HG03066 (cell line): Measurements from ENCODE around the gene COPA.

Source experiments
- ATAC-seq: cut with Tn5 transposase; IDR thresholded peaks from one replicate; pipeline ENCODE4 v1.9.1; 2021; ENCODE audit warnings: low read depth; ENCODE audit not compliant: unreplicated experiment

COPA gene

DNA sequence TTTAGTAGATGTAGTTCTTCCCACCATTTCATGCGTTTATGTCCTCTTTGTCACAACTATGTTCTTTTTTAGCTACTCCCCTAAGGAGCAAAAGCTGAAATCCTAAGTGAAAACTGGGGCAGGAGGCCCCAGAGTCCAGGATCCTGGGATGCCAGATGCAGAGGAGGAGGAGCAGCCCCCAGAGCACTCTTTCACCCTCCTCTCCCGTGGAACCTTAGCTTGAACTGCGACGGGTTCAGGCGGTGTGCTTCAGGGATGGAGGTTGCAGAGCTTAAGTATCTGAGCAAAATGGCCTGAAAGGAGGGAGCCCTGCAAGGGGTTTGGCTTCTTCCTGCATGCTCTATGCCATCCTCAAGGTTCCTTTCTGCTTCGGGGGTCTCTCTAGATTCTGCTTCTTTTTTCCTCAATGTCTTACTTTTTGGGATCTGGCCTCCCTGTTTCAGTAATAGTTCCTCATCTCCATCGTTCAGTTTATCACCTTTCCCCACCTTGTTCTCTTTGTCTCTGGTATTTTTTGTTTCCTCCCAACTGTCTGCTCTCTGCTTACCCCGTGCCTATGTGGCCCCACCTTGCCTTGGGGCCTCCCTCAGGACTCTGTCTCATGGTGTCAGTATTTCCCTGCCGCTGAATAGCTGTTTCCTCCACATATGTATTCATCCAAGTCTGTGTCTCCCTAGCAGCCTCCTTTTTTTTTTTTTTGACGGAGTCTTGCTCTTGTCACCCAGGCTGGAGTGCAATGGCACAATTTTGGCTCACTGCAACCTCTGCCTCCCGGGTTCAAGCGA lies 21.1 kb upstream of the COPA start:
- ATAC-seq = no peak

DNA sequence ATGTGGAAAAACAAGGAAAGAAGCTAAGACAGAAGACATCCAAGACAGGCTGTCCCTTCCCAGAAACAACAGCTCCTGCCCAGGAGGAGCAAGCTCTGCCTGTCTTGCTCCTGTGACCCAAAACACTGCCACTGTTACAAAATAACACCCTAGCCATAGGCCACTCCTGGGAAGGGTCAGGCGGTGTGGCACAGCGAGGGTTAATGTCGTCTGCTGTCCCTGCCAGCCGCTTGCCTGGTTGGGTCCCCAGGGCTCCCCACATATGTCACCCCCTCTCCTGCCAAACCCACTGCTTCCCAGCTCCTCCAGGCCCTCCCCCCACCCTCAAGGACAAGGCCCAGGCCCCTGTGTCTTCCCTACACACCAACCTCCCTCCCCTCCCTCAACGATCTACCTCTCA lies 20.0 kb upstream of the COPA start:
- no peak for ATAC-seq

DNA sequence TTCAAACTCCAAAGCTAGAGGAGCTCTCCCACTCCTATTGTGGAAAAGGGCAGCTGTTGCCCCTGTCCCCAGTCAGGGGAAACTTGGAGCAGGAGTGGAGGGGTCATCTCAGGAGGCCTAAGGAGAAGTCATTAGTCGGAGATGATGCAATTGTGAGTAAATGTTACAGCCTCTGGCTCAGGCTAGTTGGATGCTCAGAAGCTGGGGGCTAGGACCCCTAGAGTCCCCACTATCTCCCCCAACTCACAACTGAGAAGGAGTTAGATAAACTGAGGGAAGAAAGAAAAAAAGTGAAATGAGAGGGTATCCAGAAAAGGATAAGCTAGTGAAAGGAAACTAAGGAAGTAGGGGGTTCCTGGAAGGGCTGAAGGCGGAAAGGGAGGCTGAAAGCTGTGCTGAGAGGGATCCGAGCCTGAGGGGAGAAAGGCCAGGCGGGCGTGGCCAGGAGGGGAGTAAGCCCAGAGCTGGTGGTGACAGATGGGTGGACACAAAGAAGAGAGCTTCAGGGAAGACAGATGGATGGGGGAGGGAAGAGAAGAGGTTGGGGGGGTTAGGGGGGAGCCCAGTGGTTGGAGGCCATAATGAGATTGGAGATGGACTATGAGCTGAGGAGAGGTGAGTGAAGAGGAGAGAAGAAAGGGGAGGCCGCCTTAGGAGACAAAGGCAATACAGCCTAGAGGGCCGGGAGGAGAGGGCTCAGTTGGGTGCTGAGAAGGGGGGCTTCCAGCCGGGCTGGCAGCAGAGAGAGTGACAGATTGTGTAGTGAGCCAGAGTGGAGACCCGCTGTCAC lies 19.3 kb upstream of the COPA start:
- no peak for ATAC-seq

DNA sequence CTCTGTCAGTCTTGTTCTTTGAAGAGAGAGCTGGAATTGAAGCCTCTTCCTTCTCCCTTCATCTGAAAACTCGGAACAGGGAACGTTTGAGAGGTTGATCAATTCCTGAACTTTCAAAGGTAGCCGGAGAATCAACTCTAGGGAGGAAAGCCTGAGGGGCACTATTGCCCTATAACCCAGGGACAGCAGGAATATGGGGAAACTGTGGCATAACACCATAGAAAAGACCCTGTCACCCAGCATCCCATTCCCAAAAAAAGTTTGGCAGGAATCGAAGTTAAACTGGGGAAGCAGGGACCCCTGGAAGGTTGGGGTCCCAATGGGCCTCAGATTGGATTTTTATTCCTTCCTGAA lies 18.7 kb upstream of the COPA start:
- no peak for ATAC-seq

DNA sequence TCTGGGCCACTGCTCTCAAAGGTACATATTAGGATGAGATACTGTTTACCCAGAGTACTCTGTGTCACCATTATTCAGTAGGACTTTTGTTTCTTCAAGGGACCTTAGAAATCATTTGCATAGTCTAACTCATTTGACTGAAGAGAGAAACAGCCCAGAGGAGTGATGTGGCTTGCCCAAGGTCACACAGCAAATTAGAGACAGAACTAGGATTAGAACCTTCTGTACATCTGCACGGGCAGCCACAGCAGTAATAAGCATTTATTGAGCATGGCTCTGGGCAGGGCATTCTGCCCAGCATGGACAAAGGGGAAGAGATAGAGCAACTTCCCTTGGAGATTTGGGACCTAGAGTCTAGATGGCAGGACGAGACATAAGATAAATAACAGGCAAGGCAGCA lies 18.1 kb upstream of the COPA start:
- ATAC-seq = no peak

DNA sequence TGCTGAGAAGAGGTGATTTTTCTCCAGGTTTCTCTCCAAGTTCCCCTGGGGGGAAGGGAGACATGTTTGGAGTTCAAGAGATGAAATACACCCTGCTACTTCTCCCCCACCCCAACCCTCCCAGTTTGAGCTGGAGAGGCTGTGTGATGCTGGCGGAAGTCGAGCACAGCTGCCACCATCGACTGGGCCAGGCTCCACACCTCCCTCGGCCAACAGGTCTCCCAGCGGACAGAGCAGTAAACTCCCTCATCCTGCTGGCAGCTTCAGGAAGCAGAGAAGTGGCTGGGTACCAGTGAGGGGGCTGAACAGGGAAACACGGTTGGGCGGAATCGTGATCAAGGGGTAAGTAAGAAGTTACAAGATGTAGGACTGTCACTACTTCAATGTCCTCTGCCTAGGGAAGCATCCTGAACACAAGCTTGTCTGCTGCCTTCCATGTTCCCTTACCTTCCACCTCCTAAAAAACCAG lies 17.2 kb upstream of the COPA start:
- no peak for ATAC-seq

DNA sequence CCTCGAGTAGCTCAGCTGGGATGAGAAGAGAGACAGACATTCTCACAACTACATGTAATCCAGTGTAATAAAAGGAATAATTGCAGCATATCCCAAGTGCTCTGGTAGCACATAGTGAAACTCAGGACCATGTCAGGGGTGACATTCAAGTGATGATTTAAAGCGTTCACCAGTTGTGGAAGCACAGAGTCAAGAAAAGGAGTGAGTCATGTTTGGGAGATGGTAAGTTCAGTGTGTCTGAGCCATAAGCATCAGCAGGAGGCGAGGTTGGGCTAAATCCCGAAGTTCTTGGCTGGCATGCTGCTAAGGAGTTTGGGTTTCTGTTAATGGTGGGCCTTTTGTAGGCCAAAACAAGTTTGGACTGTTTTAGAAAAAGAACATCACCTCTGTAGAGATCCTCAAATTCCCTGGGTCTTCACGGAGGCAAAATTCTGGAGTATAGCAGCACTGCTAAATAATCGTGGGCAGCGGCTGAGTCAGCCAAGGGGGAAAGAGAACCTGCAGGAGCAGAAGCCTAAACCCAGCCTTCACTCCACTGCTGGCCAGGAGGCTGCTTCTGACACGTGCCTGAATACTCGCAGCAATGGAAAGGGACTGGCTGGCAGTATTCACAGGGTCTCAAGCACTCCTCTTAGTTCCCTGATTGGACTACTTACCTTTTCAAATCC lies 16.6 kb upstream of the COPA start:
- no peak for ATAC-seq

DNA sequence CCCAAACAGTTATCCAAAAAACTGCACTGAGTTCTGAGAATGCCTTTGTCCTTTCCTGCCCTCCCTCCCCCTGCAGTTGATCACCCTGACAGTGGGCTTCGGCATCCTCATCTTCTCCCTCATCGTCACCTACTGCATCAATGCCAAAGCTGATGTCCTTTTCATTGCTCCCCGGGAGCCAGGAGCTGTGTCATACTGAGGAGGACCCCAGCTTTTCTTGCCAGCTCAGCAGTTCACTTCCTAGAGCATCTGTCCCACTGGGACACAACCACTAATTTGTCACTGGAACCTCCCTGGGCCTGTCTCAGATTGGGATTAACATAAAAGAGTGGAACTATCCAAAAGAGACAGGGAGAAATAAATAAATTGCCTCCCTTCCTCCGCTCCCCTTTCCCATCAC lies 15.0 kb upstream of the COPA start:
- no peak for ATAC-seq

DNA sequence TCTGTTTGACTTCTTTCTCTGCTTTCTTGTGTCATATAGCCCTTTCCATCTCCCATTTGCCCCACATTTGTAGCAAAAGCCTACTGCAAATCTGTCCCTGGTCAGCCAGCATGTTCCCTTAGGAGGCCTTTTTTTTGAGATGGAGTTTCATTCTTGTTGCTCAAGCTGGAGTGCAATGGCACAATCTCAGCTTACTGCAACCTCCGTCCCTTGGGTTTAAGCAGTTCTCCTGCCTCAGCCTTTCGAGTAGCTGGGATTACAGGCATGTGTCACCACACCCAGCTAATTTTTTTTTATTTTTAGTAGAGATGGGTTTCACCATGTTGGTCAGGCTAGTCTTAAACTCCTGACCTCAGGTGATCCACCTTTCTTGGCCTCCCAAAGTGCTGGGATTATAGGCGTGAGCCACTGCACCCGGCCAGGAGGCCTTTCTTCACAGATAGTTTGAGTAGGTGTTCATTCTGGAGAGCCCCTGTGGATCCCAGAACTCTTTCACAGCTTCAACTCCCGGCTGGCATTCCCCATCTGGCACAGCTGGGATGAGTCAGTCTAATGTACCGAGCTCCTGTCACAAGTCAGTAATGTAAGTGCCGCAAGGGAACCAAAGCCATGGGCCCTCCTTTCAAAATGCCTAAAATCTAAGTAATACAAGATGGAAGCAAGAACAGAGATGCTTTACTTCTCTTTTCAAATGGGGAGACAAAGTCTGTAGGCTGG lies 14.4 kb upstream of the COPA start:
- ATAC-seq = no peak

DNA sequence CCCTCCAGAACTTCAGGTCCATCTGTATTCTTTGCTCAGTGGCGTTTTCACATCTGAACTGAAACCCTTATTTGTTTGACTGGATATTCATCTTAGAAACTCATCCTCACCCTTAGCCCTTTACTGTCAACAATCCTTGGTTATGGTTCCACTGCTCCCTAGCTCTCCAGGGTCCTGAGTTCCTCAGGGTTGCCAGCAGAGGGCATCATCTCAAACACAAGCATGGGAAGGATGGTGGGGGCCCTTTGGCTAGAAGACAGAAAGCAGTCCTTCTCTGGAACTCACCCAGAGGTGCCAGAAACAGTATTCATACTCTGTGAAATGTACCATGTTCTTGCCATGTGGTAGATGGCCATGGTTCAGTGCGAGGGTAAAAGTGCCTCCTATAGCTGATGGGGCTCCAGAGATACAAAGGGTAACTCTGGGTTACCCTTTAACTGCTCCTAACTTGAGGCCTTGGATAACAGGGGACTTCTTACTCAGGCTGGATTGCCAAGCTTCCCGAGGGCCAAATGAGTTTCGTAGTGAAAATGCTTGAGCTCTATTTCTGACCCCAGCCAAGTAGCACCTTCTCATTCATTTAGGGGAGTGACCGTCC lies 11.4 kb upstream of the COPA start:
- ATAC-seq = no peak

DNA sequence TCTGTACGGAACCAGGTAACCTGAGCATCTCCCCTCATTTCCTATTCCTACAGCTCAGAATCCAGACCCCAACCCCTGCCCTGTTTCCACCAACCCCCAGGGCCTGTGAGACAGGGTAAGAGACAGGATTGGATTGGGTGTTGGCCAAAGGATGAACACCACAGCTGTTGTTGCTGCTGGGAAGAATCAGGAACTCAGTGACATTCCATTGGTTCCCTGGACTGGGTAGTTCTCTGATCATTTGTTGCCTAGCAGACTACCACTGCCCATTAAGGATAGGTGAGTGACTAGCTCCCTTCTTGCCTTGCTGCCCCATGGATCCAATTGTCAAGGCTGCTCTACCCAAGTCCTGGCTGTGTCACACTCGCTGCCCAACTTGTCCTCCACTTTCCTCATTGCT lies 10.2 kb upstream of the COPA start:
- no peak for ATAC-seq

DNA sequence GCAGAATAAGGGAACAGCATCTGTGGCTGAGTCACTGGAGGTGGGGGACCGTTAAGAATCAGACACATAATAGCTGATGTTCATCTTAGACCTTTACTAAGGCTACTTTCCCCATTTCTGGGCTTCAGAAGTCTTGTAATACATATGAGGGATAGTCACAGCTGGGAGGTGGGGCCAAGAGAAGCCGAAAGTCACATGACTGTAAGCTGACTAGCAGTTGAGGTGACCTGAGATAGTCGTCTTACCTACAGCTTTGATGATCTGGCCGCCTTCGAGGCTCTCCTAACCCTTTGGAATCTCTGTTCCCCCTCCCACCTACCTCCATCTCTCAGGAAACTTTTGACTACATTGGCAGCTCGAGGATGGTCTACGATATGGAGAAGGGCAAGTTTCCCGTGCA lies 9.5 kb upstream of the COPA start:
- ATAC-seq = no peak

DNA sequence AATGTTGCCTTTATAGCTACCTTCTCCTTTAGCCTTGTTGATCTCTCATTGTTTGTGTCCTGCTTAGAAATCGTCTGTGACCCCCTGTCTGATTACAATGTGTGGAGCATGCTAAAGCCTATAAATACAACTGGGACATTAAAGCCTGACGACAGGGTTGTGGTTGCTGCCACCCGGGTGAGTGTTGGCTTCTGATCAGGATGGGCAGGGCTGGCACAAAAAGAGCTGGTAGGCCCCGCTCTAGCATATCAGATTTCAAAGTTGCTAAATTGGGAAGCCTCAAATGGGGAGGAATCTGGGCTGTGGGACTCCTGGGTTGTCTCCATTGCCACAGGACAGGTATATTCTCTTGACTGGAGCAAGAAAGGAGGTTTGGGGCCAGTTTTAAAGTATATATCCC lies 8.6 kb upstream of the COPA start:
- no peak for ATAC-seq

DNA sequence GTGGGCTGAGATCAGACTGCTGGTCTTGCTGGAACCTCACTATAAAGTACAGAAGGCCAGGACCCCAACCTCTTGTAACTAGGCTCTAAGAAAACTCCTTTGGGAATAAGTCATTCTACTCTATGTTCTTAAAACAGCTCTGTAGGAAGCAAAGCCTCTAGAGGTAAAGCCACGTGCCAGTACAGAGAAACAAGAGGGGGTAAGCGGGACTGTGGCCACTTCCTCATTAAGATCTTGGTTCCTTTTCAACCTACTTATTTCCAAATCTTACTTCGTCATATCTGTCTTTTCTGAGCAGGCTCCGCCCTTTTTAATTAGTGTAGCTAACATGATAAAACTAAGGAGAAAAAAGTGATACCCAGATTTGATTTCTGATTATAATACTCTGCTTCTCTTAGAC lies 3.9 kb upstream of the COPA start:
- ATAC-seq = no peak

DNA sequence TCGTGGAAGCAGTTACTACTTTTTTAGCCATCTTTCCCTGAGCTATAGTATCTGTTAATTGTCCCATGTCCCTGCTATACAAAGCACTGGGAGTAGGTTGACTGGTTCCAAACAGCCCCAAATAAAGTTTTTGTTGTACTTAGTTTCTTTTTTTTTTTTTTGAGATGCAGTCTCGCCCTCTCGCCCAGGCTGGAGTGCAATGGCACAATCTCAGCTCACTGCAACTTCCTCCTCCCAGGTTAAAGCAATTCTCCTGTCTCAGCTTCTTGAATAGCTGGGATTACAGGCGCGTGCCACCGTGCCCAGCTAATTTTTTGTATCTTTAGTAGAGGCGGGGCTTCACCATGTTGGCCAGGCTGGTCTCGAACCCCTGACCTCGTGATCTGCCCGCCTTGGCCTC lies 3.4 kb upstream of the COPA start:
- no peak for ATAC-seq

DNA sequence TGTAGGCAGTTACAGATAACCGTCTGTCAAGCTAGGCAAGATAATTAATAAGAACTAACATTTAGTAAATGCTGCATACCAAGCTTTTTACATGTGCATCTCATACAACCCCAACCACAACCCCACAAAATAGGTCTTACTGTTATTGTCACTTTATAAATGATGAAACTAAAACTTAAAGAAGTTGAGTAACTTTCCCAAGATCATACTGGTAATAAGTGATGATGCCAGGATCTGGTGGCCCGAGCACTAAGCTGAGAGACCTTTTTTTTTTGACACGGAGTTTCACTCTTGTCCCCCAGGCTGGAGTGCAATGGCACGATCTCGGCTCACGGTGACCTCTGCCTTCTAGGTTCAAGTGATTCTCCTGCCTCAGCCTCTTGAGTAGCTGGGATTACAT lies 1.9 kb upstream of the COPA start:
- no peak for ATAC-seq

DNA sequence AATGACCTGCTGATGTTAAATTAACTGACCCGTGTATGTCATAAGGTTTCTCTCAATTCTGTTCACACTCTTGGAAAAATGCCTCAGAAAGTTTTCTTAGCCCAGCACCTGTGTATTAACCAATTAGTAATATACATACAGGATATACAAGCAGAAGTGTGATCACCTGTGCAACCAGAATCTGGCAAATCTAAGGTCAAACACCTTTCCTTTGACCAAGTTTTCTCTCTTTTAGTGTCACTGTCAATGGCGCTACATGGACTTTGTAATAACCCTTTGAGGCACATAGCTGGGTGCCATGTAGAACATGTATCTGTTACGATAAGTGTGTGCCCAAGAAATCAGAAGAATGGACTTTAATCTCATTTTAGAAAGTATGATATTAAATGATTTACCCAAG lies 1.2 kb upstream of the COPA start:
- ATAC-seq = no peak

DNA sequence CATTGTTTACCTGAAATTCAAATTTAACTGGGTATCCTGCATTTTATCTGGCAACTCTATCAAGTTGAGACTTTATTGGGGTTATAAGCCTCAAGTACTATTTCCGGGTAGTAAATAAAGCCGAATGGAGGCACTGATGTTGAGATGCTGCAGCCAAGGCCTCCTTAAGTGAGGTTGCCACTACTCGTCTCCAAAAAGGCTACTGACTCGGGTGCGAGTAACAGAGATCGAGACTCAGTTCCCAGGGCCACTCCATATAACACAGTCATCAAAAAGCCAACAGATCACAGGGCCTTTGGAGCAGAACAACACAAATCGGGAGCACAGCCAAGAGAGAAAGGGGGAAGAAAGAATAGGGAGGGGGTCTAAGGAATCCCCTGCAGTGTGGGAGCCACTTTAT lies 524 bp downstream of the COPA start:
- no peak for ATAC-seq

DNA sequence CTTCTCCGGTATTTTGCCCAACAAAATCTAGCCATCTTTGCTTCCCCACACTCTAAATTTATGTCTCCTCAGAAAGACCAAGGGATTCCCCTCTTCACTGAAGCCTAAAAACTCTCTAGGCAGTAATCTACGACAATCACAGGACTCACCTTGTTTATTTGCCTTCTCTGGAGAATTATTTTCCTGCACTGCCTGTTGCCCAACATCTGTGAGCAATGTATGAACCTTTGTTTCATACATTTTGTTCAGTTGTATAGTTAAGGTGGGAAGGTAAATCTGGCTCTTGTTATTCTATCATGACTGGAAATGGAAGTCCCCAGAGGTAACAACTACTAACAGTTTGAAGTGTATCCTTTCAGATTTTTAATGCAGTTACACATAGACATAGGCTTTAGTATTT lies 2.2 kb downstream of the COPA start:
- no peak for ATAC-seq

DNA sequence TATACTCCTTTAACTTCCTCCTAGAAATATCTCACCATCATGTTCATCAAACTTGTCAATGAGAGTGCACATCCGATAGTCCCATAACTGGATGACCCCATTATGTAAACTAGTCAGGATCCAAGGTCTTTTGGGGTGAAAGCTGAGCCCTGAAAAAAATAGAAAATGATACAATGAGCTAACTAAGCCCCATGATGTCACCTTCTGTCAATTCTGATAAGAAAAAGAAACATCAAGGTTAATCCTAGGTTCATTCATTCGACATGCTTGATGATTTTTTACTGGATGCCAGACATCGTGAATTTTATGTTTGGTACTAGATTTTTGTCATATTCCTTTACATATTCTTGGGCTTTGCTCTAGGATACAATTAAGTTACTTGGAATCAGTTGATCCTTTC lies 2.9 kb downstream of the COPA start:
- ATAC-seq = no peak

DNA sequence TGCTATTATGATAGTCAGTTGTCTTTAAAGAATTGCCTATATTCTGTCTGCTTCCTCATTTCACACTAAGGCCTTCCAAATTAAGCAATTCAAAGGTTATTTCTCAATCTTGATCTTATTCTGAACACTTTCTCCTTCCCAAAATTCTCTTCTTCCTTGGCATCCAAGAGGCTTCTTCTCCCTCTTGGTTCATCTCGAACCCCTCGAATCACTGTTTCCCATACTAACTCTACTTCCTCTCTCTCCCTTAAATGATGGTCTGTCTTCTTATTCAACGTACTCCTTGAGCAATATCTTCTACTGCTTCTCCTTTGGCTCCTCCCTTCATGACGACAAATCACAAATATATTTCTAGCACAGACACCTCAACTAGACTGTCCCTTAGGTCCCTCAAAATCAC lies 4.5 kb downstream of the COPA start:
- no peak for ATAC-seq
